GM04503 (cell line): ENCODE data around the gene PPP3CA.

Experiments used
- DNase-seq: peaks from one replicate; pipeline ENCODE4 v3.0.0-alpha.2; 2012; ENCODE audit warnings: low read depth

PPP3CA gene

GRCh38 chr4:101049549-101050001 is 297.8 kb downstream of the PPP3CA start:
- no peak for DNase-seq

GRCh38 chr4:101044766-101045165 is 302.6 kb downstream of the PPP3CA start:
- no peak for DNase-seq

- no peak for DNase-seq
Observed at GRCh38 chr4:101042847-101043246, 304.5 kb downstream of the PPP3CA start.

GRCh38 chr4:101040776-101041175 is 306.6 kb downstream of the PPP3CA start:
- DNase-seq = no peak

GRCh38 chr4:101039367-101039766 is 308.0 kb downstream of the PPP3CA start:
- DNase-seq = no peak

- peak; percentile 4 for DNase-seq
Observed at GRCh38 chr4:101037938-101038413, 309.4 kb downstream of the PPP3CA start.

GRCh38 chr4:101037249-101037648 is 310.1 kb downstream of the PPP3CA start:
- DNase-seq = no peak

- no peak for DNase-seq
Observed at GRCh38 chr4:101035487-101035886, 311.8 kb downstream of the PPP3CA start.

GRCh38 chr4:101033986-101034385 is 313.3 kb downstream of the PPP3CA start:
- DNase-seq = no peak

- DNase-seq = no peak
Observed at GRCh38 chr4:101032541-101032940, 314.8 kb downstream of the PPP3CA start.

- no peak for DNase-seq
Observed at GRCh38 chr4:101031971-101032370, 315.4 kb downstream of the PPP3CA start.

GRCh38 chr4:101028886-101029285 is 318.4 kb downstream of the PPP3CA start:
- DNase-seq = no peak

GRCh38 chr4:101027721-101028120 is 319.6 kb downstream of the PPP3CA start:
- DNase-seq = no peak

- DNase-seq = no peak
Observed at GRCh38 chr4:101025755-101026154, 321.6 kb downstream of the PPP3CA start.

- DNase-seq = peak; percentile 6
Observed at GRCh38 chr4:101022151-101023024, 324.9 kb downstream of the PPP3CA start.

GRCh38 chr4:101020956-101021355 is 326.4 kb downstream of the PPP3CA start:
- no peak for DNase-seq

GRCh38 chr4:101019941-101020401 is 327.4 kb downstream of the PPP3CA start:
- no peak for DNase-seq

GRCh38 chr4:101019313-101019712 is 328.0 kb downstream of the PPP3CA start:
- no peak for DNase-seq

GRCh38 chr4:101018836-101019235 is 328.5 kb downstream of the PPP3CA start:
- DNase-seq = no peak

GRCh38 chr4:101014417-101014816 is 332.9 kb downstream of the PPP3CA start:
- DNase-seq = no peak

- DNase-seq = no peak
Observed at GRCh38 chr4:101010987-101011386, 336.3 kb downstream of the PPP3CA start.

- no peak for DNase-seq
Observed at GRCh38 chr4:101009471-101009870, 337.9 kb downstream of the PPP3CA start.

- no peak for DNase-seq
Observed at GRCh38 chr4:101008503-101008902, 338.8 kb downstream of the PPP3CA start.

- DNase-seq = no peak
Observed at GRCh38 chr4:101005659-101006058, 341.7 kb downstream of the PPP3CA start.
